HEK293T (cell line): Measurements from ENCODE around the gene GOLT1B.

Source experiments
- CTCF ChIA-PET: fragments of 350-600 bp; formaldehyde crosslinking; extraction: SDS; loops from one replicate; lab custom pipeline; 2021; ENCODE audit warnings: antibody characterized with exemption, inconsistent platforms; lab: Yijun Ruan, JAX
- POLR2A ChIA-PET: fragments of 350-600 bp; formaldehyde crosslinking; extraction: SDS; loops from one replicate; lab custom pipeline; 2020; ENCODE audit warnings: antibody characterized with exemption, inconsistent platforms; lab: Yijun Ruan, JAX
- DNase-seq: peaks from one replicate; pipeline ENCODE4 v3.0.0; 2012; ENCODE audit warnings: mixed read lengths; ENCODE audit errors: extremely low spot score
- ARNT ChIP-seq: fragments of 450-650 bp; IDR thresholded peaks from 2 replicates; pipeline ENCODE4 v1.6.1; 2017; ENCODE audit warnings: mild to moderate bottlenecking
- BHLHE40 ChIP-seq: fragments of 450-650 bp; IDR thresholded peaks from 2 replicates; pipeline ENCODE4 v1.6.1; 2016; ENCODE audit warnings: mild to moderate bottlenecking, moderate library complexity, borderline replicate concordance
- CTBP1 ChIP-seq: fragments of 450-650 bp; IDR thresholded peaks from 2 replicates; pipeline ENCODE4 v1.6.1; 2016; ENCODE audit warnings: borderline replicate concordance
- ELF4 ChIP-seq: fragments of 450-650 bp; IDR thresholded peaks from 2 replicates; pipeline ENCODE4 v1.6.1; 2017; ENCODE audit warnings: antibody characterized with exemption
- FOXA1 ChIP-seq: fragments of 450-650 bp; IDR thresholded peaks from 2 replicates; pipeline ENCODE4 v1.6.1; 2016; ENCODE audit warnings: mild to moderate bottlenecking
- FOXK2 ChIP-seq: fragments of 450-650 bp; IDR thresholded peaks from 2 replicates; pipeline ENCODE4 v1.6.1; 2016; ENCODE audit warnings: mild to moderate bottlenecking
- FOXM1 ChIP-seq: fragments of 450-650 bp; IDR thresholded peaks from 2 replicates; pipeline ENCODE4 v1.6.1; 2017; ENCODE audit warnings: mild to moderate bottlenecking, borderline replicate concordance
- HDGF ChIP-seq: fragments of 450-650 bp; IDR thresholded peaks from 2 replicates; pipeline ENCODE4 v1.6.1; 2017; ENCODE audit warnings: antibody characterized with exemption, borderline replicate concordance
- L3MBTL2 ChIP-seq: fragments of 450-650 bp; conservative IDR thresholded peaks from 2 replicates; pipeline ENCODE4 v1.6.1; 2016; ENCODE audit warnings: mild to moderate bottlenecking
- LEF1 ChIP-seq: fragments of 450-650 bp; IDR thresholded peaks from 2 replicates; pipeline ENCODE4 v1.6.1; 2017; ENCODE audit warnings: mild to moderate bottlenecking, borderline replicate concordance
- NFRKB ChIP-seq: fragments of 450-650 bp; IDR thresholded peaks from 2 replicates; pipeline ENCODE4 v1.6.1; 2016; ENCODE audit warnings: mild to moderate bottlenecking, moderate library complexity
- SP1 ChIP-seq: fragments of 450-650 bp; IDR thresholded peaks from 2 replicates; pipeline ENCODE4 v1.6.1; 2017
- SUZ12 ChIP-seq: fragments of 450-650 bp; IDR thresholded peaks from 2 replicates; pipeline ENCODE4 v1.6.1; 2016; ENCODE audit warnings: mild to moderate bottlenecking
- TARDBP ChIP-seq: fragments of 450-650 bp; IDR thresholded peaks from 2 replicates; pipeline ENCODE4 v1.6.1; 2016
- ZNF384 ChIP-seq: fragments of 450-650 bp; IDR thresholded peaks from 2 replicates; pipeline ENCODE4 v1.6.1; 2016
- TF ChIP-seq, protein P1 (sequence below): fragments of 450-650 bp; IDR thresholded peaks from 2 replicates; pipeline ENCODE4 v1.6.1; 2016

GOLT1B gene

DNA sequence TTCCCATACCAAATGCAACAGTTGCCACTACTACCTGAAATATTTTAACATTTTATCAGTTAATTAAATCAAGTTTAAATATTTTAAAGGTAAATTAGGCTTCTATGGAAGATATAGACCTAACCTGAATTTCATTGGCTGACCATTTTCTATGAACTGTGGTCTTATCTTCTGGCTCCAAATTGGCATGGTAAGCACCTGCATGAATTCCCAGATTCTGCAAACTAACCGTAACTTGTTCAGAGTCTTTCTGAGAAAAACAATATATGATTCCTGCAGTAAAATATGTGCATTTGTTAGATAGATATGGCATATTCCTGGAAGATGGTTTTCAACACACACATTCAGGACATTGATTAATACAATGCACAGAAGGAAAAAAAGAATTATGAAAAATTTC lies 26.0 kb upstream of the GOLT1B start:
- ChIA-PET CTCF (no interaction called here), POLR2A (no interaction called here)
- TF ChIP-seq ELF4, result no peak
- no peak for TF ChIP-seq TARDBP
- TF ChIP-seq, protein P1, sequence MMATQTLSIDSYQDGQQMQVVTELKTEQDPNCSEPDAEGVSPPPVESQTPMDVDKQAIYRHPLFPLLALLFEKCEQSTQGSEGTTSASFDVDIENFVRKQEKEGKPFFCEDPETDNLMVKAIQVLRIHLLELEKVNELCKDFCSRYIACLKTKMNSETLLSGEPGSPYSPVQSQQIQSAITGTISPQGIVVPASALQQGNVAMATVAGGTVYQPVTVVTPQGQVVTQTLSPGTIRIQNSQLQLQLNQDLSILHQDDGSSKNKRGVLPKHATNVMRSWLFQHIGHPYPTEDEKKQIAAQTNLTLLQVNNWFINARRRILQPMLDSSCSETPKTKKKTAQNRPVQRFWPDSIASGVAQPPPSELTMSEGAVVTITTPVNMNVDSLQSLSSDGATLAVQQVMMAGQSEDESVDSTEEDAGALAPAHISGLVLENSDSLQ, result no peak
- TF ChIP-seq SUZ12, result no peak
- no peak for DNase-seq

DNA sequence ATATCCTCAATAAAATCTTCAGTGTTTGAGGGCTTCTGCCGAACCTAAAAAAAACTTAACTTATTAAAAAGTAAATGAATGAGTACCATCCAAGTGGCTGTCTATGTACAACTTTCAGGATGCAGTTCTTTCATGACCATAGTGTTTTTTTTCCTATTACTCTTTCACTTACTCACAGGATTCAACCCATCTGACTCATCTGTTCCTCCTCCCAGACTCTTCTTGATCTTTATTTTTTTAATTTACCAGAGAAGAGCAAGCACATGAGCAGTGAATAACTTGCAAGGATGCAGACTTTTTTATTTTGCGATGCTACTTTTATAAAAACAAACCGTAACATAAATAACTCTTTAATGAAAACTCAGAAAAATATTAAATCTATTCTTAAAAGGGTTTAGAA lies 24.6 kb upstream of the GOLT1B start:
- ChIA-PET POLR2A (no interaction called here), CTCF (no interaction called here)
- DNase-seq, result no peak
- no peak for TF ChIP-seq BHLHE40
- no peak for TF ChIP-seq LEF1
- TF ChIP-seq CTBP1, result no peak
- no peak for TF ChIP-seq ELF4
- TF ChIP-seq HDGF, result no peak

DNA sequence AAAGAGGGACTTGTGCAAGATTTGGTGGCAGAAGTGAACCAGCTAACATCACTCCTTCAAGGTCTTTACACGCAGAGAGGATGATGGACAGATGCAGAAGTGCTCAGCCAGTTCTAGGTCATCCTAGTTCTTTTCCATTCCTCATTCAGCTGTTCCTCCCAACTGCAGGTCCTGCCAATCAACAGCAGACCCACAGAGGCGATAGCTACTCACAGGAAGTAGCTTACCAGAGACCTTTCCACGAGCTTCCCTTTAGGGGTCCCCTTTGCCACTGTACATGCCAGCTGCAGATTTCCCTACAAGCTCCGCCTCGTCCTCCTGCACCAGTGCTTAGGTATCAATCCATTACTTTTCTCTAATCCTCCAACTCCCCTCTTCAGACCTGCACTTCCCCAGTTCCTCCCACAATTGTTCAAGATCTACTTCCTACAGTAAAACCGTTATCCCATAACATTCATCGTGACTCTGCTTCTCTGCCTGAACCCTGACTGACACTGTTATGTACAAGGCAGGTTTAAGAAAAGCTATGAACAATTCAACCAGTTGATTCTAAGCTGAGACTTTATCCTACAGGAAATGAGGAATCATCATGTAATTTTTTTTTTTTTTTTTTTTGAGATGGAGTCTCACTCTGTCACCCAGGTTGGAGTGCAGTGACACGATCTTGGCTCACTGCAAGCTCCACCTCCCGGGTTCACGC lies 22.7 kb upstream of the GOLT1B start:
- CTCF ChIA-PET, result interaction anchor here (0.6 kb wide), 1 partner anchor 213 kb away, joined by 3 read pairs; no protein-coding TSS in a partner anchor
- TF ChIP-seq SP1 (no peak), CTBP1 (no peak), FOXK2 (no peak), HDGF (no peak), ELF4 (no peak), SUZ12 (no peak), FOXA1 (no peak), ARNT (no peak), BHLHE40 (no peak), LEF1 (no peak)
- TF ChIP-seq, protein P1, result no peak
- DNase-seq, result no peak
- POLR2A ChIA-PET, result interaction anchor here (1.3 to 1.4 kb wide), 2 partner anchors 23 to 179 kb away, joined by 3 to 7 read pairs; partner anchors contain the start of genes GOLT1B, LDHB and RECQL

DNA sequence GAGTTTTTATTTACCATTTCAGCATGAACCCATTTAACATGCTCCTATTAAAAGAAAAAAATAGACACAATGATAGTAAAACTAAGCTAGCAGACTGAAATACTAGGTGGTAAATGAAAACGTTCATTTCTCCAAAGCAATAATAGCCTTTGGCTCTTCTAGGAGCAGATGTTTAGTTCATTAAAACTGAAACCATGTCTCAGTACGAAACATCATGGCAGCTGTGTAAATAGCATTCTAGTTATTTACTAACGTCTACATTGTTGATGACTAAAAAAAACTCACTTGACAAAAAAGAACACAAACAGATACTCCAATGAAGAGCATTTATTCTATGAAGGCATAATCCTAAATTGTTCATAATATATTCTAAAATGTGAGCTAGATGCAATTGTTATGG lies 18.1 kb upstream of the GOLT1B start:
- DNase-seq, result no peak
- POLR2A ChIA-PET, result no interaction called here
- TF ChIP-seq FOXM1 (no peak), BHLHE40 (no peak), FOXA1 (no peak), ARNT (no peak), ZNF384 (no peak), L3MBTL2 (no peak), NFRKB (no peak), FOXK2 (no peak), HDGF (no peak), SP1 (no peak), ELF4 (no peak), CTBP1 (no peak), SUZ12 (no peak), LEF1 (no peak), TARDBP (no peak)
- TF ChIP-seq, protein P1, result no peak
- CTCF ChIA-PET, result no interaction called here

DNA sequence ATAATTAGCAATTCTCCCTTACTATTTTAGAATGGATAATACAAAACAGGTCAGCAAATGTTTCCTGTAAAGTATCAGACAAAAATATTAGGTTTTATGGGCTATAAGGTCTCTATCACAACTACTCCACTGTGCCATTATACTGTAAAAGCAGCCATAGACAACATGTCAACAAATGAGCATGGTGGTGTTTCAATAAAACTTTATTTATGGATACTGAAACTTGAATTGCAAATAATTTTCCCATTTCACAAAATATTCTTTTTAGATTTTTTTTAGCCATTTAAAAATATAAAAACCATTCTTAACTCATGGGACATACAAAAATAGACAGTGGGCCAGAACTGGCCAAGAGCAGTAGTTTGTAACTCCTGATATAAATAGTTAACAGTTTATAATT lies 15.6 kb upstream of the GOLT1B start:
- ChIA-PET CTCF (no interaction called here), POLR2A (no interaction called here)
- TF ChIP-seq BHLHE40 (no peak), ELF4 (no peak)
- DNase-seq, result no peak

DNA sequence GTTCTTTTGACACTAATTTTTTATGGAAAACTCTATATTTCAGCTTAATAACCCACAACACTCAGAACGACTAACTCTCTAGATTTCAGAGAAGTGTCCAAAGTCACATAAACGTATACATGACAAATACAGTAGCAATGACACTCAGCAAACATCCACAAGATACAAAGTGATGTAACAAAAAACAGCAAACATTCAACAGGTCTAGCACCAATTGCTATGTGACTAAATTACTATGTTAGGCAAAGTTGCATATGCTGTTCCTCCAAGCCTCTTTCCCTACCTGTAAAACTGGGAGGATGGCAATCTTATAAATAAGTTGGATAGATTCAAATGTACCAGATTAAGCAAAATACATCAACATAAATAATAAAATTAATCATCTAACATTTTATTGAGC lies 1.8 kb upstream of the GOLT1B start:
- no peak for DNase-seq
- ChIA-PET POLR2A (interaction anchor here (2.5 kb wide), 1 partner anchor 11 kb away, joined by 5 read pairs; no protein-coding TSS in a partner anchor), CTCF (no interaction called here)
- TF ChIP-seq FOXK2, result no peak
- TF ChIP-seq SUZ12, result no peak
- no peak for TF ChIP-seq BHLHE40
- TF ChIP-seq ARNT, result no peak
- TF ChIP-seq FOXA1, result no peak
- TF ChIP-seq FOXM1, result no peak
- TF ChIP-seq HDGF, result no peak
- no peak for TF ChIP-seq L3MBTL2
- no peak for TF ChIP-seq ELF4
- no peak for TF ChIP-seq TARDBP
- no peak for TF ChIP-seq NFRKB
- TF ChIP-seq CTBP1, result no peak
